ENCODE data around the gene ARSB. TPM values are rescaled to one million over a fixed set of nuclear protein-coding genes. Genes with fewer than 3 reads are reported as not detected.

Gene ARSB
- total RNA-seq, 1 donor from 2014 or later: 18.5 TPM

DNA sequence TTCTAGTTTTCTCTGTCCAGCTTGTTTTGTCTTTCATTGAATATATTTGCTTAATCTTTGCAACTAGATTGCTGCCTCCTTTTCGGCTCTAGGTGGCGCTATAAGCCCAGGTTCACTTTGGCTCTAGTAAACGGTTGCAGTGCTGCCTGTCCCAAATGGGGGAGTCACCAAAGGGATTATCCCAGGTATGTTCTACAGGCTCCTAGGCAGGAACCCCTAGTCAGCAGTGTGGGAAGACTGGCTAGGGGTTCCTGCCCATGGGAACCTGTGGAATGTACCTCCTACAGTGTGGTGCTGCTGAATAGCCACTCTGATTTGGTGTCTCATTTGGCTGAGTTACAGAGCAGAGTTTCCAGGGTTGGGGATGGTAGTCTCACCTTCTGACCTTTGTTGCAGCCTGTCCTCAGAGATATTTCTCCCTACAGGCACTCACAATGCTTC lies 85.2 kb downstream of the ARSB start:
- H3K4me3 Mint-ChIP-seq: no peak overlapping the region
- no peak for DNase-seq (ENCODE audit: extremely low spot score, unreplicated experiment)
- TF ChIP-seq CTCF (conservative IDR thresholded peaks at IDR 0.05): peak; percentile 75
- H3K36me3 Mint-ChIP-seq: peaks cover 16% of the 10 kb centered on the region
- H3K9me3 Mint-ChIP-seq: peaks cover 5% of the 10 kb centered on the region
- H3K27me3 Mint-ChIP-seq: no peaks in the 10 kb centered on the region
- H3K4me1 Mint-ChIP-seq (ENCODE audit: unreplicated experiment): peaks cover 14% of the 10 kb centered on the region
- H3K27ac Mint-ChIP-seq: no peak overlapping the region

GRCh38 chr5:78896132-78896531 lies 89.0 kb downstream of the ARSB start:
- no peak for DNase-seq (ENCODE audit: extremely low spot score, unreplicated experiment)
- peaks cover 8% of the 10 kb centered on the region for H3K4me1 Mint-ChIP-seq (ENCODE audit: unreplicated experiment)
- H3K9me3 Mint-ChIP-seq: peaks cover 5% of the 10 kb centered on the region
- peaks cover 15% of the 10 kb centered on the region for H3K36me3 Mint-ChIP-seq
- H3K27ac Mint-ChIP-seq: no peak overlapping the region
- H3K27me3 Mint-ChIP-seq: no peaks in the 10 kb centered on the region
- no peak overlapping the region for H3K4me3 Mint-ChIP-seq
- TF ChIP-seq CTCF (conservative IDR thresholded peaks at IDR 0.05): no peak

- Mint-ChIP-seq H3K27ac (no peak overlapping the region), H3K4me1 (ENCODE audit: unreplicated experiment) (peaks cover 8% of the 10 kb centered on the region), H3K27me3 (no peaks in the 10 kb centered on the region), H3K4me3 (no peak overlapping the region), H3K9me3 (peaks cover 8% of the 10 kb centered on the region), H3K36me3 (peaks cover 15% of the 10 kb centered on the region)
- no peak for DNase-seq (ENCODE audit: extremely low spot score, unreplicated experiment)
- no peak for TF ChIP-seq CTCF (conservative IDR thresholded peaks at IDR 0.05)
Measured at GRCh38 chr5:78895616-78896015, 89.5 kb downstream of the ARSB start.

DNA sequence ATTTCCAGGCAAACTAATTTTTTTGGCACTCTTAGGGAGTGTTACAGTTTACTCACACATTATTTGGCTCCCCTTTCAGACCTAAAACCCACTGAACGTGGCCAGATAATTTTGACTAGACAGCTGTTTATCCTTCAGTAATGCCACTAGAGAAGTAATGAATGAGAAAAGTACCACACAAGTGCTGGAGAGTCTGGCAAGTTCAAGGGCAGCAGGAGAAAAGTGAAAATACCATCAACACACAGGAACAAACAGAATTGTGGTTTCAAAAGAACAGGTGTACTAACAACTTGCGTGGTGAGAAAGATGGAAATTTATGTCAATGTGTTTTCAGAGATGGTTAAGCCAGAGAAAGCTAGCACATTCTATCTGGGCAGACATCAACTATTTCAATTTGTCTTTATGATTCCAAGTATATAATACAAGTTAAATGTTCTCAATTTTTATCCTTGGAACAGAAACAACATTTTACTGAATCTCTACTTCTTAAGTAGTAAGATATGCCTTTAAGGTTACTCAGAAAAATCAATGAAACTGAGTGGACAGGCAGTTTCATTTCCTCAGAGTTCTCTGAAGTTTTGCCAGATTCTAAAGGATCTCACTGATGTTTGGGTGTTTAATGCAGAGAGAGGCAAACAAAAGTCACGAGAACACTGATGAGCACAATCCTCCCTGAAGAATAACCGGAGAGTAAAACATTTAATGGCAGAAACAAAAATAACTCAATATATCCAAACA lies 91.0 kb downstream of the ARSB start:
- Mint-ChIP-seq H3K4me3 (no peak overlapping the region), H3K27me3 (no peaks in the 10 kb centered on the region), H3K27ac (no peak overlapping the region), H3K9me3 (peaks cover 7% of the 10 kb centered on the region), H3K4me1 (ENCODE audit: unreplicated experiment) (peaks cover 8% of the 10 kb centered on the region), H3K36me3 (peaks cover 7% of the 10 kb centered on the region)
- TF ChIP-seq CTCF (conservative IDR thresholded peaks at IDR 0.05): no peak
- no peak for DNase-seq (ENCODE audit: extremely low spot score, unreplicated experiment)

GRCh38 chr5:78890667-78891379 lies 94.3 kb downstream of the ARSB start:
- Mint-ChIP-seq H3K36me3 (peaks cover 3% of the 10 kb centered on the region), H3K9me3 (peaks cover 7% of the 10 kb centered on the region), H3K4me1 (ENCODE audit: unreplicated experiment) (peaks cover 4% of the 10 kb centered on the region), H3K27me3 (no peaks in the 10 kb centered on the region), H3K27ac (no peak overlapping the region), H3K4me3 (no peak overlapping the region)
- no peak for TF ChIP-seq CTCF (conservative IDR thresholded peaks at IDR 0.05)
- no peak for DNase-seq (ENCODE audit: extremely low spot score, unreplicated experiment)
